Mesendoderm (in vitro differentiated cells): Measurements from ENCODE around the gene LPIN1.

Experiments
- DNase-seq: peaks from one replicate; pipeline ENCODE4 v3.0.0; 2013
- H2AK5ac ChIP-seq: 2 replicates; pipeline ENCODE4 v1.6.1; 2013; ENCODE audit warnings: low read length, inconsistent platforms
- H2BK120ac ChIP-seq: 2 replicates; pipeline ENCODE4 v1.6.1; 2013; ENCODE audit warnings: low read depth, mild to moderate bottlenecking, low read length, moderate library complexity, mixed read lengths
- H2BK15ac ChIP-seq: replicated peaks from 2 replicates; pipeline ENCODE4 v1.6.1; 2013; ENCODE audit warnings: low read depth, mild to moderate bottlenecking, moderate library complexity
- H2BK5ac ChIP-seq: 2 replicates; pipeline ENCODE4 v1.6.1; 2013; ENCODE audit warnings: low read length, inconsistent platforms
- H3K18ac ChIP-seq: 2 replicates; pipeline ENCODE4 v1.6.1; 2013; ENCODE audit warnings: mild to moderate bottlenecking, low read length, mixed read lengths
- H3K23ac ChIP-seq: one replicate; pipeline ENCODE4 v1.6.1; 2013; ENCODE audit warnings: low read length
- H3K27ac ChIP-seq: 2 replicates; pipeline ENCODE4 v1.5.1; 2013; ENCODE audit warnings: low read depth, mild to moderate bottlenecking, inconsistent platforms, low read length, moderate library complexity
- H3K27me3 ChIP-seq: 2 replicates; pipeline ENCODE4 v1.6.1; 2013; ENCODE audit warnings: low read length, control low read depth, mild to moderate bottlenecking, inconsistent platforms; ENCODE audit not compliant: insufficient read depth, poor library complexity
- H3K36me3 ChIP-seq: 2 replicates; pipeline ENCODE4 v1.6.1; 2013; ENCODE audit warnings: low read length, inconsistent platforms; ENCODE audit not compliant: control insufficient read depth, insufficient read depth
- H3K4ac ChIP-seq: one replicate; pipeline ENCODE4 v1.6.1; 2013; ENCODE audit warnings: low read depth, mild to moderate bottlenecking, low read length, moderate library complexity
- H3K4me1 ChIP-seq: 2 replicates; pipeline ENCODE4 v1.6.1; 2013; ENCODE audit warnings: low read depth, low read length, inconsistent platforms; ENCODE audit not compliant: control insufficient read depth
- H3K4me2 ChIP-seq: 2 replicates; pipeline ENCODE4 v1.6.1; 2013; ENCODE audit warnings: low read length
- H3K4me3 ChIP-seq: 2 replicates; pipeline ENCODE4 v1.5.1; 2013; ENCODE audit warnings: mild to moderate bottlenecking, low read length
- H3K56ac ChIP-seq: one replicate; pipeline ENCODE4 v1.6.1; 2013; ENCODE audit warnings: low read length
- H3K79me1 ChIP-seq: 2 replicates; pipeline ENCODE4 v1.6.1; 2013; ENCODE audit warnings: low read length, inconsistent platforms
- H3K79me2 ChIP-seq: 2 replicates; pipeline ENCODE4 v1.6.1; 2013; ENCODE audit warnings: mild to moderate bottlenecking, low read length; ENCODE audit not compliant: control insufficient read depth, insufficient read depth
- H3K9ac ChIP-seq: 2 replicates; pipeline ENCODE4 v1.6.1; 2013; ENCODE audit warnings: low read length, inconsistent platforms
- H4K5ac ChIP-seq: one replicate; pipeline ENCODE4 v1.6.1; 2013; ENCODE audit warnings: low read length
- H4K8ac ChIP-seq: one replicate; pipeline ENCODE4 v1.6.1; 2013; ENCODE audit warnings: low read depth, mild to moderate bottlenecking, control low read depth, low read length, moderate library complexity
- WGBS: extraction: QIAGEN DNeasy Blood & Tissue Kit; methylation state at CpG from one replicate; pipeline ENCODE4 v1.1.7; 2013; ENCODE audit warnings: low lambda C conversion rate, missing lambda C conversion rate; ENCODE audit not compliant: insufficient coverage; ENCODE audit errors: extremely low coverage; 5-methylcytosine and 5-hydroxymethylcytosine counted together

LPIN1 gene

DNA sequence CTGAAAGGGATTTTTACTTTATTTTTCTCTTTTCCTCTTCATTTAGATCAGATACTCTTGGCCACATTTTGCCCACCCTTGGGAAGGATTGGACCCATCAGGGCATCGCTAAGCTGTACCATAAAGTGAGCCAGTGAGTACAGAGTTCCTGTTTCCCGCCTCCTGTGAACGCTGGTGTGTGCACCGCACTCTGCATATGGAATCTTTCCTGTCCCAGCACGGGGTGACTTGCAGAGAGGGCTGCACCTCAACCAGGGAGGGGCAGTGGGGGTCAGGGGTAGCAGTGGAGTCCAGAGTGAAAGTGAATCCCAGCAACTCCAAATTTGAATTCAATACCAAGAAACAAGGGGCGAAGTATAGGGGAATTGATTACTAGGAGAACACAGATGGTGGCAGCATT lies 58.6 kb downstream of the LPIN1 start:
- WGBS: no CpG with 5 or more reads among the region's 6 CpGs
- no peak overlapping the region for H3K9ac ChIP-seq
- no peak overlapping the region for H3K4me3 ChIP-seq
- H4K8ac ChIP-seq: no peak overlapping the region
- no peak overlapping the region for H2BK120ac ChIP-seq
- H3K4me2 ChIP-seq: no peak overlapping the region
- H3K4ac ChIP-seq: no peak overlapping the region
- H3K27ac ChIP-seq: no peak overlapping the region
- no peak overlapping the region for H2AK5ac ChIP-seq
- H3K56ac ChIP-seq: no peak overlapping the region
- H3K18ac ChIP-seq: no peak overlapping the region
- no peaks in the 10 kb centered on the region for H3K79me2 ChIP-seq
- H3K79me1 ChIP-seq: no peaks in the 10 kb centered on the region
- DNase-seq: no peak
- H4K5ac ChIP-seq: no peak overlapping the region
- H3K27me3 ChIP-seq: no peaks in the 10 kb centered on the region
- H3K36me3 ChIP-seq: peaks cover 3% of the 10 kb centered on the region
- H2BK15ac ChIP-seq: no peak overlapping the region
- H2BK5ac ChIP-seq: no peak overlapping the region
- H3K4me1 ChIP-seq: no peaks in the 10 kb centered on the region
- H3K23ac ChIP-seq: no peak overlapping the region

DNA sequence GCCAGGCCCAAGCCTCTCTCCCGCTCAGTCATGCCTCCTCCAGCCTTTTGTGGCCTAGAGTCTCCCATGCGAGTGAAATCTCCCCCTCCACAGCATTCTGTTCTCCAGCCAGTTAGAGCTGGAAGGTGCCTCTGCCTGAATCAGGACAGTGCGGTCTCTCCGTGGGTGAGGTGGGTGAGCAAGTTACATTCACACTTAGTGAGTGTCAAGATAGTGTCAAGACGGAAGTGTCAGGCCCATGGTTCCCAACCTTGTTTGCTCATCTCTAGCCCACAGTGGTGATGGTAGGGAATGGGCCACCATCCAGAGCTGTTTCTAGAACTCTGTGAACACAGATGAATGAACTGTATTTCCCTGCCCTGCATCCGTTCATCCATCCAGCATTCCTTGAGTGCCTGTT lies 59.5 kb downstream of the LPIN1 start:
- Histone ChIP-seq H2BK5ac (no peak overlapping the region), H3K56ac (no peak overlapping the region), H3K18ac (no peak overlapping the region), H3K27me3 (no peaks in the 10 kb centered on the region), H3K4me2 (no peak overlapping the region), H3K36me3 (peaks cover 3% of the 10 kb centered on the region), H4K5ac (no peak overlapping the region), H3K4me1 (no peaks in the 10 kb centered on the region), H2BK15ac (no peak overlapping the region), H3K79me2 (no peaks in the 10 kb centered on the region), H2AK5ac (no peak overlapping the region), H3K4ac (no peak overlapping the region), H3K4me3 (no peak overlapping the region), H3K23ac (no peak overlapping the region), H3K9ac (no peak overlapping the region), H3K79me1 (no peaks in the 10 kb centered on the region), H3K27ac (no peak overlapping the region), H4K8ac (no peak overlapping the region), H2BK120ac (no peak overlapping the region)
- no peak for DNase-seq
- WGBS: no CpG with 5 or more reads among the region's 6 CpGs

DNA sequence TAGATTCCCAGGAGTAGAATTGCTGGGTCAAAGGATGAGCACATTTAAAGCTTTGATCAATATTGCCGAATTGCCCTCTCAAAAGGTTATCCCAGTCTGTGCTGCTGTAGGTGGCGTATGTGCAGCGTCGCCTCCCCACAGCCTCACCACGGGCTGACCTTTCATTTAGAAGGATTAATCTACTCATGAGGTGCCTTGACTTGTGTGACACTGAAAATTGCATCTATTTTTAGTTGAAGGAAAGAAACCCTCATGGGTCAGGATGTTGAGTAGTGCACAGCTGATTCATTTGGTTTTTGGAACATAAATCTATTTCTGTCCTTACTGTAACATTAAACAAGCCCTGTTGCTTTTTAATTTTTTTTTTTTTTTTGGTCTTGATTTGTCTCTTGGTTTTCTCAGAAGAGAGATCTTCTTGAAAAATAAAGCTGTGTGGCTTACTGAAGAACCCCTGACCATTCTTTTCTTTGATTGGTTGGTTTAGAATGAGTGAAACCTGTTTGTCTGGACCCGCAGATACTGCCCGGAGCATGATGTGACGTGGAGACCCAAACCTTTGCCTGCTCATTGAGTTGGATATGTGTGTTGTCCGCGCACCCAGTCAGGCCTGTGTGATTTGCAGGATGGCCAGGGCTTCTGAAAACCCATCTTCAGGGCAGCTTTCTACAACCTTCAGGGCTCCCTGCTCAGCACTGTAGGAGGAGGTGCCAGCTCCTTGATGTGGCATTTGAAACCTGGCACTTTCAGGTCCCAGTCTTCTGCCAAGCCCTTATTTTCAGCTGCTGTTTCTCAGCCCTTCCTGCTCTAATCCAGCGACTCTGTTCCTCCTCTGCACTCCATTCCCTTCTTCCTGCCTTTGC lies 61.0 kb downstream of the LPIN1 start:
- H3K27ac ChIP-seq: no peak overlapping the region
- WGBS: no CpG with 5 or more reads among the region's 11 CpGs
- H3K4me2 ChIP-seq: no peak overlapping the region
- no peak overlapping the region for H2BK5ac ChIP-seq
- H4K5ac ChIP-seq: no peak overlapping the region
- H3K4me1 ChIP-seq: no peaks in the 10 kb centered on the region
- no peak overlapping the region for H2BK15ac ChIP-seq
- H3K79me2 ChIP-seq: no peaks in the 10 kb centered on the region
- no peak overlapping the region for H3K23ac ChIP-seq
- H3K79me1 ChIP-seq: no peaks in the 10 kb centered on the region
- H4K8ac ChIP-seq: no peak overlapping the region
- H3K9ac ChIP-seq: no peak overlapping the region
- DNase-seq: no peak
- no peak overlapping the region for H3K56ac ChIP-seq
- H3K27me3 ChIP-seq: no peaks in the 10 kb centered on the region
- no peak overlapping the region for H2AK5ac ChIP-seq
- no peak overlapping the region for H3K18ac ChIP-seq
- H3K4me3 ChIP-seq: no peak overlapping the region
- H3K36me3 ChIP-seq: peaks cover 3% of the 10 kb centered on the region
- no peak overlapping the region for H2BK120ac ChIP-seq
- no peak overlapping the region for H3K4ac ChIP-seq

DNA sequence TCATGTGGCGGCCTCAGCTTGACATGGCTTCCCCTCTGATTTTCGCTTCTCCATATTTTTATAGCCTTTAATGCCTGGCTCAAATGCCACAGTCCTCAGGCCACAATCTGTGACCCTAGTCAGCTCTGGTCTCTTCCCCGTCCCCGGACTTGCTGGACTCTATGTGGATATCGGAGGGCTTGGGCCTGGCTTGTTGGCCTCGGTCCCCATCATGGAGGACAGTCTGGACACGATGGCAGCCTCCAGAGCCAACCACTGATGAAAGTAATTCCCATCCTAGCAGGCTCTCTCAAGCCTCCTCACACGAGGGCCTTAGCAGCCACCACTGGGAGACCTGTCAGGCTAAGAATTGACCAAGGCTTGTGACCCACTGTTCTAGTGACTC lies 61.6 kb downstream of the LPIN1 start:
- Histone ChIP-seq H4K5ac (no peak overlapping the region), H3K23ac (no peak overlapping the region), H3K4me3 (no peak overlapping the region), H3K18ac (no peak overlapping the region), H3K27me3 (no peaks in the 10 kb centered on the region), H2BK120ac (no peak overlapping the region), H3K4me1 (no peaks in the 10 kb centered on the region), H3K36me3 (peaks cover 3% of the 10 kb centered on the region), H3K79me1 (no peaks in the 10 kb centered on the region), H3K4ac (no peak overlapping the region), H2AK5ac (no peak overlapping the region), H3K56ac (no peak overlapping the region), H3K27ac (no peak overlapping the region), H4K8ac (no peak overlapping the region), H2BK5ac (no peak overlapping the region), H3K79me2 (no peaks in the 10 kb centered on the region), H3K4me2 (no peak overlapping the region), H2BK15ac (no peak overlapping the region), H3K9ac (no peak overlapping the region)
- WGBS: no CpG with 5 or more reads among the region's 8 CpGs
- DNase-seq: no peak

DNA sequence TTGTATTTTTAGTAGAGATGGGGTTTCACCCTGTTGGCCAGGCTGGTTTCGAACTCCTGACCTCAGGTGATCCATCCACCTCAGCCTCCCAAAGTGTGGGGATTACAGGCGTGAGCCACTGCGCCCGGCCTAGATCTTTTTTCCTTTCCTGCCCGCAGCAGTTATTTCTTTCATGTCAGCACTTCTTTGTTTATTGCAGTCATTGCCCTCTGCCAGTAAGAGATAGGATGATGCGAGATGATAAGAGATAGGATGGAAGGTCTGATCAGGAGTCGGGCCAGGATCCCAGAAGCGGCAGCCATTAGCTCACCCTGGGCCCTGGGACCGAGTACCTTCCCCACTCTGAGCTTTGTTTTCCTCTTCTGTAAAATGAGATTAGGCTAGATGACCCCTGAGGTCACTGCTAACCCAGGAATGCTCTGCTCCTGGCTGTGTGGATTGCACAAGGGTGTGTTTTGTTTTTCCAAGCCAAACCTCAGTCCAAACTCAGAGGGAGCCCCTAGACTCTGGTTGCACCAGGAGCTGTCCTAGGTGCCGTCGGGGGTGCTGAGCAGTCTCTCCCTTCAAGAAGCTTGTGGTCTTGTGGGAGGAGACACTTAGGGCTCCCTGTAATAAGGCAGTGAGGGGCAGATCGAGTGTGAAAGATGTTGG lies 63.3 kb downstream of the LPIN1 start:
- no CpG with 5 or more reads among the region's 12 CpGs for WGBS
- Histone ChIP-seq H3K79me2 (no peaks in the 10 kb centered on the region), H3K36me3 (peaks cover 3% of the 10 kb centered on the region), H3K9ac (no peak overlapping the region), H3K23ac (no peak overlapping the region), H2BK120ac (no peak overlapping the region), H3K18ac (no peak overlapping the region), H4K5ac (no peak overlapping the region), H3K4me3 (no peak overlapping the region), H3K56ac (no peak overlapping the region), H2BK5ac (no peak overlapping the region), H3K4me2 (no peak overlapping the region), H2AK5ac (no peak overlapping the region), H3K4ac (no peak overlapping the region), H3K4me1 (no peaks in the 10 kb centered on the region), H3K27ac (no peak overlapping the region), H3K79me1 (no peaks in the 10 kb centered on the region), H2BK15ac (no peak overlapping the region), H4K8ac (no peak overlapping the region), H3K27me3 (no peaks in the 10 kb centered on the region)
- DNase-seq: no peak
